HG03432 (cell line): Measurements from ENCODE around the gene CCL21.

Experiments
- ATAC-seq: cut with Tn5 transposase; IDR thresholded peaks from one replicate; pipeline ENCODE4 v1.9.1; 2021; ENCODE audit warnings: mild to moderate bottlenecking, moderate library complexity; ENCODE audit not compliant: unreplicated experiment

Gene CCL21

DNA sequence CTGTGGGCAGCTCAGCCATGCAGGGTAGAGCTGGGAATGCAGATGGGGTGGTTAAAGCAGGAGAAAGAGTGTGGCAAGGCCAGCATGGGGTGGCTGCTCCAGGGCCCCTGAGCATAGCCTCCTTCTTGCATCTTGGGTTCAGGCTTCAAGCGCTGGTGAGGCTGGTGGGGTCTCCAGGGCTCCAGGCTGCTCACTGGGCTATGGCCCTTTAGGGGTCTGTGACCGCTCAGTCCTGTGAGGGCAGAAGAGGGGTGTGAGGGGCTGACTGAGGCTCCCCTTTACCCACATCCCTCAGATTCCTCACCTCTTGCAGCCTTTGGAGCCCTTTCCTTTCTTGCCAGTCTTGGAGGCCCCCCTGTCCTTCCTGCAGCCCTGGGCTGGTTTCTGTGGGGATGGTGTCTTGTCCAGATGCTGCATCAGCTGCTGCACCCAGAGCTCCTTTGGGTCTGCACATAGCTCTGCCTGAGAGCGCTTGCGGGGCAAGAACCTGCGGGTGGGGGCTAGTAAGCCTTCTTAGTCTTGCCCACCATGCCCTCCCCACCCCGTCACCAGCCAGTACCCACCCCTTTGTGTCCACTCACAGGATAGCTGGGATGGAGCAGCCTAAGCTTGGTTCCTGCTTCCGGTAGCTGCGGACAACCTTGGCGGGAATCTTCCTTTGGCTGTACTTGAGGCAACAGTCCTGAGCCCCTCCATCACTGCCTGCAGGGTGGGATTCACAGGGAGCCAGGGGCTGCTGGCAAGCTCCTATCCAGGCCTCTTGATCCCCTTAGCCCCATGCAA is 549 bp downstream of the CCL21 start:
- ATAC-seq, result no peak

DNA sequence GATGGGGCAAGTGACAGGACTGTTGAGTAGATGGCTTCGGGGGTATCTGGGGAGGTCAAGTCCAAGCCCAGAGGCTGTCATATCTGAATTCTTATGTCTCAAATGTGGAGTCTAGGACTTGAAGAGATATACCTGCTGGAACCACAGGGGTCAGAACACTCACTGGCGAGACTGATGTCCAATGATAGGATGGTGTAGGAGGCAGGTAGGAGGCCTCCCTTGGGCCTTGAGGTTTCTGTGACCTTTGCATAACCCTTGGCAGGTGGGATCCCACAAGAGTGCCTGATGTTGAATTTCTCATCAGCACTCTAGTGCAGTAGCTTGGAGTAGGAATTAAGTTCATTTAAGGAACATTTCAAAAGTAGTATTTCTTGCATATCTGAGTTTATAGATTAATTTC is 2.8 kb downstream of the CCL21 start:
- no peak for ATAC-seq

DNA sequence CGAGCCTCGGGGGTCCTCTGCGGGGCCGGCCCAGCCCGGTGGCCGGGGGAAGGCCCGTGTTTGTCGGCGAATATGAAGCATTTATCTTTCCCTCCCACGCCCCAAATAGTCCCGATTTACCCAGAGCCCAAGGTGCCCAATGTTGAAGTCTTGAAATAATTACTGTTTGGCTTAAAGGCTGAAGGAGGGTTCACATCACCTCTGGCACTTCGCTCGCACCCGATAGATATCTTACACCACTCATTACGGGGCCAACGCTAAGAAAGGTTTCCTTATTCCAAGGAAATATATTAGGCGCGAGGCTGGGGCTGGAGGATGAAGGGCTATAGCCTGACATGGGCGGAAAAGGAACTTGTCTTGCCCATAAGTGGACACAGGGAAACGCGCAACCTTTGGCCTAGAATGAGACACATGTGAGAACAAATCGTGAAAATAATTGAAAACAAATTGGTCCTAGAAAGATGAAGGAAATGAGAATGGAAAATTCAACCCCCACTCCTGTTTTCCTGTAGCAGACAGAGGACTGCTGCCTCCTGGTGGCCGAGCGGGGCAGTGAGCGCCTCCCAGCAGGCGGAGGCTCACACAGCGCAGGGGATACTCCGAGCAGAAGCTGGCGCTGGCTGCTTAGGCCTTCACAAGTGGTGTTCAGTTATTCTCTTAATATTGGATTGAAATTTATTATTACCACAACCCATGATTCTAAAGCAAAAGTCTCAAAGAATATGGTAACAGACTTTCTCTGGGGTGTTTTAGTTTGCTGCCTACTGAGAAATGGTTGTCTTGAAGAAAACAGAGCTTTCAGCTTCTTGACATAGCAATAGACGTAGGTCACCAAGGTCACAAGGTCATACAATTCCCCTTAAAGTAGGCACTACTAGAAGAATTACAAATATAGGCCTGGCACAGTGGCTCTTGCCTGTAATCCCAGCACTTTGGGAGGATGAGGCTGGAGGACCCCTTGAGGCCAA is 7.9 kb downstream of the CCL21 start:
- no peak for ATAC-seq

DNA sequence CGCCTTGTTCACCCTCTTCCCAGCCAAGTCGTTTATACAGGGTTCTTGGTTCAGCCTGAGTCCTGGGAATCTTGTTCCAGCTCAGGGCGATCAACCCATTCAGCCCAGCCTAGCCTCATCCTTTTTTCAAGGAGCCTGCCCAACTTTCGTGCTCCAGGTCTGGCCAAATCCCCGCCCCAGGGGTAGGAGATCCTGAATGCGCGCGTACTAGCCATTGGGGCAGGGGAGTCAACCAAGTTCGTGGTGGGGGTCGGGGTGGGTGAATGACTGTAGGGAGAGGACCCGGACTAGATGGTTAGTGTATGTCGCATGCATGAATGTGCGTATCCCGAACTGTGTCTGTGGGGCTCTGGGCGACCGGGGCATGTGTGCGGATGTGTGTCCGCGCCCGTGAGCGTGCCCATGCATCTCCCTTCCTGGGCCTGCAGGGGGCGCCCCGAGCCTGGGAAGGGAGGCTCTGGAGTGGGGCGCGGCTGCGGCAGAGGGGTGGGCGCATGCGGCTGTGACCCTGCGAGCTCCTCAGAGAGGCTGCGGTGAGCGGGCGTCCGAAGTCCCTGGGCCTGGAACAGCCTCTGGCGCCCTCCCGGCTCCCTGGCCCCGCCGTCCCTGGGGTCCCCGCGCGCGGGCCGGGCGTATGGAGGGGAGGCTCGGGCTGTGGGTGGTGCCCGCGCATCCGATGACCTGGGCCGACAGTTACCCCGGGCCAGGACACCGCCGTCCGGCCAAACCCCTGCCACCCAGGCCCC is 8.7 kb downstream of the CCL21 start:
- no peak for ATAC-seq

DNA sequence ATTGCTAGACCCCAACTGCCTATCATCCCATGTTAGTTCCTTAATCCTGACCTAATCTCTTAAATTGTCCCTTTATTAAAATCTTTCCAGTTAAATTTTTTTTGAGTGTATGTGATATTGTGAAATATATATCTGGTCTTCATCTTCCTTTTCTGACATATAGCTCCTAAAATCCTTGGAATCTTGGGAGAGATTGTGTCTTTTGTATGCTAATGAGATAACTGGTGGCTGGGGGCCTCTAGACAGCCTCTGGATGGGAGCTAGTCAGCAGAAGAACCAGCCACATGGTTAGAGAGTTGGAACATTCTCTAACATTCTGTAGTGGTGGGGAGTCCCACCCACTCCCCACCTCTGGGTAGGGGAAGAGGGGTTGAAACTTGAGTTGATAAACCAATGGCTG is 15.1 kb downstream of the CCL21 start:
- ATAC-seq, result no peak

DNA sequence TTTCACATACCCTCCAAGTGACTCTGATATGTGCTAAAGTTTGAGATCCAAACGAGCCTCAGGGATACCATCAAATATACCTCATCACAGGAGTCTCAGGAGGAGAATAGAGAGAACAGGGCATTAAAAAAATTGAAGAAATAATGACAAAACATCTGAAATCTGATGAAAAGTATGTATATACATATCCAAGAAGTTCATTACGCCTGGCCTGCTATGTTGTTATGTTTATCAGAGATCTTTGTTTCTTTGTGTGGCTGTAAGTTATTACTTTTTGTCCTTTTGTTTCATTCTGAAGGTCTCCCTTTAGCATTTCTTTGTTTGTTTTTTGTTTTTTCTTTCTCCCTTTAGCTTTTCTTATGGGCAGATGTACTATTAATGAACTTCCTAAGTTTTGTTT is 16.4 kb downstream of the CCL21 start:
- ATAC-seq, result no peak

DNA sequence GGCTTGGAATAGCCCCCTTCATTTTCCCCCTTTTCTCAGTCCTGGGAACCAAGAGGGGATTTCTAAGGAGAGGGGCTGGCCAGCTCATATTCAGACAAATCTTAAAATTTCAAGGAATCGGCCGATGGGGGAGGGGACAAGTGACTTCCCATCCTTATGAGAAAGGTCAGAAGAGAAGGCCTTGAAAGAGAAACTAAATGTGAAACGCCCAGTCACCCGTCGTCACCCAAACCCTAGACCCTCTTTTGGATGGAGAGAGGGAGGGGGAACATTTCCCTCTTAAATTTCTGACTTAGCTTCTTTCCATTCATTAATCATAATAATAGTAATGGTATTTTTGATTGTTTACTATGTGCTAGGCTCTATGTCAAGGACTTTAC is 18.0 kb downstream of the CCL21 start:
- ATAC-seq, result no peak

DNA sequence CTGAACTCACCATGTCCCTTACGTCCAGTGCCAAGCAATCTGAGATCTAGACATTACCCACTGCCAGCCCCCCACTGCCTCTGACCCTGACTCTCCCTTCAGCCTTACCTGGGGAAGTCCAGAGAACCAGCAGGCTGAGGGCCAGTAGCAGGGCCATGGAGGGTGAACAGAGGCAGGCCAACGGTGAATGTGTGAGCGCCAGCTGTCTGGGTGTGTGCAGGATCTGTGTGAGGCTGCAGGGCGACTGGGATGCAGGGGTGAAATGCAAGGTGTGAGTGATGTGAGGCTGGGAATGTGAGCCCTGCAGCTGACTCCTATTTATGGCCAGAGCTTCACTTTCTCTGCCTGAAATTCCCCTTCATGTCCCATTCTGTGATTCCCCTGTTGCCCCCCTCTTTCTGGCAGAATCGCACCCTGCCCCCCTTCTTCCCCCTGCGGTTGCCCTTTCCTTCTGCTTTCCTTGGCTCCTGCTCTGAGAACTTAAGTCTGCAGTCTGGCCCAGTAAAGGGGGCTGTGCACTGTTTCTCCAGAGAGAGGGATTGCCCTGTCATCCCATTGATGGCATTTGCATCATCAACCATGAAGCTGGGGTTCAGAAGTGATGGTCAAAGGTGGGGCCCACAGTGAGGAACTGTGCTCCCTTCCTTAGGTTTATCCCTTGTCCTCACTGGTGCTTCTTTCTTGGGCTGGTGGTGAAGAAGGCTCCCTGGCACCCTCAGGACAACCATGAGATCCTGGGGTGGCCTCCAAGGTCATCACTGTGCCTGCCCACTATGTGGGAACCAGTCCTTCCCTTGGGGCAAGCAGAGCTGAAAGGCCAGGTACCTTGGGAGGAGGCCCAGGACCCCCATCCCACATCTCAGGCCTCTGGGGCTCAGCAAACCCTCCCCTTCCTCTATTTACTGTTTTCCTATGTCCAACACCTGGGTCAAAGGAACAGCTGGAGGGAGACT is 18.7 kb downstream of the CCL21 start, which contains the start of gene CCL19:
TSS of gene CCL19 (minus strand) at position 294 of the 953 bp plus-strand sequence. CDS start at position 157, 137 bp downstream.
- ATAC-seq, result no peak

DNA sequence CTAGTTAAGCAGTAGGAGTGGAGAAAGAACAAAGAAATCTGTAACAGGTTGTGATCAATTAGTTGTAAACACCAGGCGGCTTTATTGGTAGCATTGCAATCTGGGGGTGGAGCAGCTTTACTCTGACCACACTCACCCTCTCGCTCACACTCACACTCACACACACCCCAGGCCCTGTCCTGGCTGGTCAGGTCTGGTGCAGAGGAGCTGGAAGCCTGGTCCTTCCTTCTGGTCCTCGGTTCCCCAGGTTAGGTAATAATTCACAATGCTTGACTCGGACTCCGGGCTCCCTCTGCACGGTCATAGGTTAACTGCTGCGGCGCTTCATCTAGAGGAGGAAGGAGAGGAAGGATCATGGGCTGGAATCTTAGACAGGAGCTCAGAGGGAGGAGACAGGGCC is 20.4 kb downstream of the CCL21 start:
- ATAC-seq, result no peak

DNA sequence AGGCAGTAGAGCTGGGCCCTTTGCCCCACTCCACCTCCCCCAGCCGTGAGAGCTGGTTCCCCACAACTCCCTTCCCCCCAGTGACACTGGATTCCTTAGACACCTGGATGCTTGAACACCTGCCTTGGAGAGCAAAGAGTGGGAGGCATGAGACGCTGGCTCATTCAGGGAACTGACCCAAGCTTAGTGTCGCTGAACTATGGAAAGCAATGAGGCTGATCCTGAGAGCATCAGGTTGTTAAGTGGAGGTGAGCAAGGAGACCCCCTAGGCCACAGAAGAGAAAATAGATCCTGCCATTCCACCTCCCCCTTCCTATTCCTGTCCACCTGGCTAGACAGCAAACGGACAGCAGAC is 20.8 kb downstream of the CCL21 start:
- no peak for ATAC-seq

DNA sequence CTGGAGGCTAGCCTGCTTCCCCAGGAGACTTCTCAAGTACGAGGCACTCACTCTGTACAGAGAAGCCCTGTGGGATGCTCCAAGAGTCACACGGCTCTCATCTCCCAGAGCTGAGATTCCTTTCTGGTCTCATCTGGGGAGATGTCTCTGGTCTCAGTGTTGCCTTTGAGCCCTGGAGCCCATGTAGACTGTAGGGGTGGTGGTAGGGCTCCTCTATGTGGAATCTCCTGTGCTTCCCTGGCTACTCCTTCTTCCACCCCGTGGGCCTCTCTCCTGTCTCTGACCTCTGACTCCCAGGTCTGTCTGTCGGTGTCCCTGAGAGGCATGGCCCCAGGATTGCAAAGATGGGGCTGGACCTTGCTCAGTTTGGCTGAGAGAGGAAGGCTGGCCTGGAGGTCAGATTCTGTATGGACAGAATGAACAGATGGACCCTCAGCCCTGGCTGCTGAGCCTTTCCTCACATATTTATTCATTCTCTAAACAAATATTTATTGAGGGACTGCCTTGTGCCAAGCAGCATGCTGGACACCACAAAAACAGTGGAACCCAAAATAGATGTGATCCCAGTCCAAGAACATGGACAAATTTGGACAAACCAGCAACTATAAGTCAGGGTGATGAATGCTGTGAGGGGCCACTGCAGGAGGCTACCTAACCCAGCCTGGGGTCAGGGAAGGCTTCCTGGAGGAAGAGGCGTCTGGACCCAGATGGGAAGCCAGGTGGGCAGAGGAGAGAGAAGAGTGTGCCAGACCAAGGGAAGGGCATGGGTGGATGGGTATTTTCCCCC is 21.4 kb downstream of the CCL21 start:
- no peak for ATAC-seq

DNA sequence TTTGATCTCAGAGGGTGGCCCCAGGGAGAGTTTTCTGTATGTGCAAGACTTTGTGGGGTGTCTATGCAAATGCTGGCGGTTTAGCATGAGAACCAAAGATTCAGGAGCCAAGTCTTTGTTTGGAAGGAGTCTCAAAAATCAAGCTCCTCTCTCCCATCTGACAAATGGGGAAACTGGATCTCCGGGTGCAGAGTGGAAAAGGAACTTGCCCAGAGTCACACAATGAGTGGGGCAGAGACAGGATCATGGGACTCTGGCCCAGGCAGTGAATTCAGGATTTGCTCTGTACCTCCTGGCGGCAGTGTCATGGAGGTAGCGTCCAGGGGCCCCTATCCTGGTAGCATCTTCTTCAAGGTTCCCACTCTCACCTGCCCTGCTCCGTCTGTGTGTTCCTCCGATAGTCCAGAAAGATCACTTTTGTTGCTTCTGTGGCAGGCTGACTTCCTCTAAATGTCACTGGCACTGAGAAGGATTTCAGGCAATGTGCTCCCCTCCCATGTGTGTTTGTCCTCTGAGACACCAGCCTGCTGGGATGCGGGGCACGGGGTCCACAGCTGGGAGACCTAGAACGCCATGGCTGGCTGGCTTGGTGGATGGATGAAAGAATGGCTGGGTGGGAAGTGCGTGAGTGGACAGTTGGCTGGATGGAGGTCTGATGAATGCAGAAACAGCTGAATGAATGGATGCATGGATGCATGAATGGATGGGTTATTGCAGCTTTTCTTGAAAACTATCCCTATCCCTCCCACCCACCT is 22.5 kb downstream of the CCL21 start:
- ATAC-seq, result no peak

DNA sequence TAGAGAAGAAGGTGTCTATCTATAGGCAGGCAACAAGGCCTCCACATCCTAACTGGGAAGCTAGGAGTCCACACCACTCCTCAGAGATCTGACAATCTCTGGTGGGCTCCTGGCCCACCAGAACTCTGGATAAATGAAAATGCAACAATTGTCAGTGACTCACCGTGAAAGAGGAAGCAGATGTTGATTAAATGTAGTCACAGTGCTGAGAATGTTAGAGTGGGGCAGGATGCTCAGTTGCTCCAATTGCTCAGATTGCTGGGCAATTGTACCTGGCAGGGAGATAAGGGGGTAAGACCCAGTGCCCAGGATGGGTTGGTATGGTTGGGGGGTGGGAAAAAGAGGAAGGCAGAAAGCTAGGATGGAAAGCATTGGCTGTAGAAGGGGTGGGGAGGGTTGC is 23.2 kb downstream of the CCL21 start:
- ATAC-seq, result no peak

DNA sequence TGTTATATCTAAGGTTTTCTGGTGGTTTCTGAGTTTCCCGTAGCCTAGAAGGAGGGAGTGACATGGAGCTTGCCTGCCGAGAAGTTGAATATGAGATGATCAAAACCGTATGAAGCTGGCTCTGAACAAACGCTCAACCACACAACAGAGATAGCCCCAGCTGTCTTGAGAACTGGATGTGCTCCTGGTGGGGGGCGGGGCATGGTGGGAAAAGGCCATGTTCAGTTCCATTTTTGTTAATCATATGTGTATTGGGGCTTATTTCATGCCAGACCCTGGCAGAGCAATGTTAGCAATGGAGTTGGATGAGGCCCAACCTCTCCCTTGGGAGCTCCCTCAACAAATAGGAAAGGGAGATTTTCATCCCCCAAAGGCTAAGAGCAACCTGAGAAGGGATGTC is 23.7 kb downstream of the CCL21 start:
- ATAC-seq, result no peak

DNA sequence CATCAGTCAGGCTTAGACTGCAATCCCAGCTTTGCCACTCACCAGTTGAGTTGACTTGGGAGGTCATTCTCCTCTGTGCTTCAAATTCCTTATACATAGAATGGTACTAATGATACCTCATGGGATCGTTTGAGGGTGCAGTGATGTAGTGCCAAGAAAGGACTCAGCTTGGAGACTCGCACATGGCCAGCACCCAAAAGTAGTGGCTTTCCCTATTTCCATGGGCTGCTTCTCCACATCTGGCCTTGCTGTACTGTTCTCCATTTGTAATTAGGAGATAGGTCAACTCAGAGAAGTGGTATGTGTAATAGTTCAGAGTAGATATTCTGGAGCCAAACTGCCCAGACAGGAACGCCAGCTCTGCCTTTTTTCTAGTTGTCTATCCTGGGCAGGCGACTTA is 24.3 kb downstream of the CCL21 start:
- no peak for ATAC-seq

DNA sequence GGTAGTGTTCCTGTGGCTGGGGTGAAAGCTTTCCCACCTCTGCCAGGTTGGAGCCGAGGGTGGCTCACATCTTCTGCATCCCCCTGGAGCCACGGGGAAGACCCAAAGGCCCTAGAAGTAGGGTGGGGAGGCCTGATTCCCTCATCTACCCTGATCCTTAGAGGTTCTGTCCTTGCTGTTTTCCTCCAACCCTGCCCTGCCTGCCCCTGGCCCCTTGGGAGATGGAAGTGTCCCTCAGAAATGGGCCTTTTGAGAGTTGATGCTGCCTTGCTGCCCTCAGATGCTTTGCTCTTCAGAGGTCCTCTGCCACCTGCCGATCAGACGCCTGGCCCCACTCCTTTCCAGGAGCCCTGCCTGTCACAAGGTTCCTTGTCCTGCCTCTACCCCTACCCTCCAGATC is 25.1 kb downstream of the CCL21 start:
- no peak for ATAC-seq

DNA sequence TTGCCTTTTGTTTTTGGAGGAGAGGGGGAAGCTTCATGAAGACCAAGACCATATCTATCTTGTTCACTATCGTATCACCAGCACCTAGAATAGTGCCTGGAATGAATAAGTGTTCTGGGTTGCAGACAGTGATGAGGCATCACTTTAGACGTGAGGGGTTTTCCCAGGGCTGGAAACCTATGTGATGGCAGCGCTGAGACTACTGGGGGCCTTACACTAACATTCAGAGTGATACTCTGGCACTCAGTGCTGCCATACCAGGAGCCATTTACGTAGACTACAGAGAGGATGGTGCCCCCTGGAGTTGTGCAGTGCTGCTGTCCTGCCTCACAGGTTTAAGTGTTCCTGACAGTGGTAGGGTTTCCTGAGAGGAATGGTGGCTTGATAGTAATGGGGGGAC is 25.8 kb downstream of the CCL21 start:
- ATAC-seq, result no peak

DNA sequence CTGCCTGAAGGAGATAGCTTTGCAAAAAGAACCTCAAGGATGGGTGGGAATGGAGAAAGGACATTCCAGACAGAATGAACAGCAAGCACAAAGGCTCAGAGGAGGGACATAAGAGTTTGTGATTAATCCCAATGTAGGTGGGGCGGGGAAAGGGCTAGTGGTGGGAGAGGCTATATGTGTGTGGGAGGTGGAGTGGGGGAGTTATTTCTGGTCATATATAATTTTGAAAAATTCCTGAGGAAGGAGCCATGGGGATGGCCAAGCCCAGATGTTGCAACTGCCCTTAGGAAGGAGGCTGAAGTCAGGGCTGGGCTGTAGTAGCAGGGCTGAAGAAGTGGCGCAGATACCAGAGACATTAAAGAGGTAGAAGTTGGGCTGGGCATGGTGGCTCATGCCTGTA is 34.1 kb downstream of the CCL21 start:
- ATAC-seq, result no peak
